Measurements from ENCODE around the gene MYL6B. TPM values are rescaled to one million over a fixed set of nuclear protein-coding genes. Genes with fewer than 3 reads are reported as not detected.

MYL6B gene
- polyA plus RNA-seq, 1 donor (not counting 4 experiments of a cell fraction or from before 2014, with no cell fraction given) = 44.9 TPM

DNA sequence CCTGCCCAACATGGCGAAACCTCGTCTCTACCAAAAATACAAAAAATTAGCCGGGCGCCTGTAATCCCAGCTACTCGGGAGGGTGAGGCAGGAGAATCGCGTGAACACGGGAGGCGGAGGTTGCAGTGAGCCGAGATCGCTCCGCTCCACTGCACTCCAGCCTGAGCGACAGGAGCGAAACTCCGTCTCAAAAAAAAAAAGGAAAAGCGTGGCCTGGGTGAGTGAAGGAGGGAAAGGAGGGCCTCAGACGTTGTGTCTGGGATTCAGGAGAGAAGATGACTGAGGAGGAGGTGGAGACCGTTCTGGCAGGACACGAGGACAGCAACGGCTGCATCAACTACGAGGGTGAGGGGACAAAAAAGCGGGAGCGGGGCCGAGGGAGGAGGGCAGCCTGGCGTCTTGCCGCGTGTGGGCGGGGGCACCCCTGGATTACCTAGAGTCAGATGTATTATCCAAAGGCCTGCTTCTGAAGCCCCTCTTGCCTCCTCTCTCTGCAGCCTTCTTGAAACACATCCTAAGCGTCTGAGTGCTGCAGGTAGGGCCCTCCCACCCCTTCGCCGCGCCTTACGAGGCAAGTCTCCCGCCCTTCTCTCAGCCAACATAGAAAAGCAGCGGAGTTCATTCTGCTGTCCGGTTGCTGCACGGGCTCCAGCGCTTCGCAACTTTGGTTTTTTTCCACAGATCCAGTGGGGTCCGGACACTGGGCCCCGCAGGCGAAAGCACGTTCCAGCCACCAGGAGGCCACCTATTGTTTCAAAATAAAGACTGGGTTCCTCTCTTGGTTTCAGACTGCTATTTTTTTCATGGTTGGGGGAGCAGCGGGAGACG is 5.0 kb downstream of the MYL6B start:
- H2AFZ ChIP-seq (ENCODE audit: control insufficient read depth, low read length) = peak overlapping the region; percentile 84

DNA sequence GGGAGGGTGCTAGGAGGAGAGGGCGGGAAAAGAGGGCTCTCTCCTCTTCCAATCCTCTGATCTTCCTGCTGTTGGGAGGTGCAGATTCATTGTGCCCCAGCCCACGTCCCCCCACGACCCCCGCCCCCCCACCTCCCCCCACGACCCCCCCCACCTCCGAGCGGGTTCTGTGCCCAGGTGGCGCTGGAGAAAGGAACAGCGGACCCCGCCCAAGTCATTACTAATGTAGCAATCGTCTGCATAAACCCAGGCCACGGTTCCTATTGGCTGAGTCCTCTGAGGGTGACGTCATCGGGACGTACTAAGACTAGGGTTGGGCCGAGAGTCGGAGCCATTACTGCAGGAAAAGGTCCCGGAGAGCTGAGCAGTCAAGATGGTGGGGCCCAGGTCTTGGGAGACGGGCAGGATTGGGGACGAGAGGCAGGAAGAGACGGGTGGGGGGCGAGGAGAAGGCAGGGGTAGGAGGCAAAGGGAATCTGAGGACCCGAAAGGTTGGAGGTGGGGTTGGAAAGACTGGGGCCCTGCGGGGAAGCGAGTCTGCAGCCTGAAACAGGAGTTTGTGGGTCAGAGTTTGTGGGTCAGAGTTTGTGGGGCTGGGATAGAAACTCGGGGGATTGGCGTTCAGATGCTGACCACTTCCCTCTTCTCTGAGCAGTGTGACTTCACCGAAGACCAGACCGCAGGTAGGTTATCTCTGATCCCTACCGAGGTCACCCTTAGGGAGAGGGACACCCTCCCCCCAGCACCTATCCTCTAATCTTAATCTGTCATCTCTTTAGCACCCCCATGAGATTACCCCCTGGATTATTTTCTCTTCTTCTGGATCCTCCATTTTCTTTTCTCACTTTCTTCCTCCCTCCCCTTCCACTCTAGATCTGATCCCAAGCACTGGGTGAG is 5.9 kb downstream of the MYL6B start, which contains the start of gene MYL6:
MYL6 (plus strand) TSS at position 331 of the 897 bp plus-strand sequence; CDS start at position 374, 43 bp downstream.
- FAIRE-seq (peak; percentile 71), DNase-seq (ENCODE audit: low read depth, low spot score) (peak; percentile 96)
- H4K20me1 ChIP-seq (ENCODE audit: control insufficient read depth, extremely low read depth, insufficient read depth, low read length) = peaks cover 18% of the 10 kb centered on the region
- no peaks in the 10 kb centered on the region for H3K9me1 ChIP-seq (ENCODE audit: control insufficient read depth, extremely low read depth, insufficient read depth, low read length)
- H3K9me3 ChIP-seq (ENCODE audit: control insufficient read depth, low read depth, low read length) = no peaks in the 10 kb centered on the region
- H3K4me3 ChIP-seq (ENCODE audit: control insufficient read depth in 2 of 3, extremely low read depth in 1 of 3, insufficient read depth in 2 of 3, low read depth in 1 of 3, low read length in 3 of 3) = peak within 1 kb of the TSS; percentile 84 to 98 (median 89)
- TF ChIP-seq, protein P1, sequence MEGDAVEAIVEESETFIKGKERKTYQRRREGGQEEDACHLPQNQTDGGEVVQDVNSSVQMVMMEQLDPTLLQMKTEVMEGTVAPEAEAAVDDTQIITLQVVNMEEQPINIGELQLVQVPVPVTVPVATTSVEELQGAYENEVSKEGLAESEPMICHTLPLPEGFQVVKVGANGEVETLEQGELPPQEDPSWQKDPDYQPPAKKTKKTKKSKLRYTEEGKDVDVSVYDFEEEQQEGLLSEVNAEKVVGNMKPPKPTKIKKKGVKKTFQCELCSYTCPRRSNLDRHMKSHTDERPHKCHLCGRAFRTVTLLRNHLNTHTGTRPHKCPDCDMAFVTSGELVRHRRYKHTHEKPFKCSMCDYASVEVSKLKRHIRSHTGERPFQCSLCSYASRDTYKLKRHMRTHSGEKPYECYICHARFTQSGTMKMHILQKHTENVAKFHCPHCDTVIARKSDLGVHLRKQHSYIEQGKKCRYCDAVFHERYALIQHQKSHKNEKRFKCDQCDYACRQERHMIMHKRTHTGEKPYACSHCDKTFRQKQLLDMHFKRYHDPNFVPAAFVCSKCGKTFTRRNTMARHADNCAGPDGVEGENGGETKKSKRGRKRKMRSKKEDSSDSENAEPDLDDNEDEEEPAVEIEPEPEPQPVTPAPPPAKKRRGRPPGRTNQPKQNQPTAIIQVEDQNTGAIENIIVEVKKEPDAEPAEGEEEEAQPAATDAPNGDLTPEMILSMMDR (optimal IDR thresholded peaks at IDR 0.05 in 1 of 3, IDR thresholded peaks at IDR 0.05 in 1 of 3, conservative IDR thresholded peaks at IDR 0.05 in 1 of 3; ENCODE audit: extremely low read depth in 1 of 3, insufficient read depth in 2 of 3, low read length in 3 of 3) = peak in 1 of 3 experiments; percentile 9
- TF ChIP-seq EZH2 (IDR thresholded peaks at IDR 0.05; ENCODE audit: low read length) = no peak
- no peaks in the 10 kb centered on the region for H3K27me3 ChIP-seq (ENCODE audit: control insufficient read depth, extremely low read depth, insufficient read depth, low read length)
- peak within 1 kb of the TSS; percentile 84 for H2AFZ ChIP-seq (ENCODE audit: control insufficient read depth, low read length)
- dilution Hi-C loops (cut with MboI; ENCODE audit: extremely low pct_ligation_motif_present, low sequenced_read_pairs) = no loop called here
- peaks cover 26% of the 10 kb centered on the region for H3K4me1 ChIP-seq (ENCODE audit: control insufficient read depth, extremely low read depth, insufficient read depth, low read length)
- H3K4me2 ChIP-seq (ENCODE audit: control insufficient read depth, extremely low read depth, insufficient read depth, low read depth, low read length) = peak within 1 kb of the TSS; percentile 95
- peak within 1 kb of the TSS; percentile 98 for H3K27ac ChIP-seq (ENCODE audit: control insufficient read depth, insufficient read depth, low read length)
- H3K9ac ChIP-seq (ENCODE audit: control insufficient read depth, extremely low read depth, insufficient read depth, low read length) = peak within 1 kb of the TSS; percentile 99
- peaks cover 28% of the 10 kb centered on the region for H3K79me2 ChIP-seq (ENCODE audit: control insufficient read depth, insufficient read depth, low read length)
- H3K36me3 ChIP-seq (ENCODE audit: control insufficient read depth in 2 of 2, extremely low read depth in 1 of 2, insufficient read depth in 2 of 2, low read length in 2 of 2) = peaks cover 35 to 38% of the 10 kb centered on the region in 2 experiments

More for the DNA sequence above, 5.0 kb downstream of the MYL6B start:
- H3K4me2 ChIP-seq (ENCODE audit: control insufficient read depth, extremely low read depth, insufficient read depth, low read depth, low read length) = peak overlapping the region; percentile 88
- FAIRE-seq (no peak), DNase-seq (ENCODE audit: low read depth, low spot score) (no peak)
- peaks cover 28% of the 10 kb centered on the region for H3K79me2 ChIP-seq (ENCODE audit: control insufficient read depth, insufficient read depth, low read length)
- H4K20me1 ChIP-seq (ENCODE audit: control insufficient read depth, extremely low read depth, insufficient read depth, low read length) = peaks cover 18% of the 10 kb centered on the region
- peak overlapping the region; percentile 65 for H3K27ac ChIP-seq (ENCODE audit: control insufficient read depth, insufficient read depth, low read length)
- peaks cover 33% of the 10 kb centered on the region for H3K4me1 ChIP-seq (ENCODE audit: control insufficient read depth, extremely low read depth, insufficient read depth, low read length)
- TF ChIP-seq EZH2 (IDR thresholded peaks at IDR 0.05; ENCODE audit: low read length) = no peak
- TF ChIP-seq, protein P1 (optimal IDR thresholded peaks at IDR 0.05 in 1 of 3, IDR thresholded peaks at IDR 0.05 in 1 of 3, conservative IDR thresholded peaks at IDR 0.05 in 1 of 3; ENCODE audit: extremely low read depth in 1 of 3, insufficient read depth in 2 of 3, low read length in 3 of 3) = peak; percentile 41 to 57 (median 47)
- peak overlapping the region; percentile 99 for H3K9ac ChIP-seq (ENCODE audit: control insufficient read depth, extremely low read depth, insufficient read depth, low read length)
- no peaks in the 10 kb centered on the region for H3K27me3 ChIP-seq (ENCODE audit: control insufficient read depth, extremely low read depth, insufficient read depth, low read length)
- dilution Hi-C loops (cut with MboI; ENCODE audit: extremely low pct_ligation_motif_present, low sequenced_read_pairs) = no loop called here
- peaks cover 33 to 35% of the 10 kb centered on the region in 2 experiments for H3K36me3 ChIP-seq (ENCODE audit: control insufficient read depth in 2 of 2, extremely low read depth in 1 of 2, insufficient read depth in 2 of 2, low read length in 2 of 2)
- H3K9me1 ChIP-seq (ENCODE audit: control insufficient read depth, extremely low read depth, insufficient read depth, low read length) = no peaks in the 10 kb centered on the region
- peak overlapping the region; percentile 61 to 84 (median 66) for H3K4me3 ChIP-seq (ENCODE audit: control insufficient read depth in 2 of 3, extremely low read depth in 1 of 3, insufficient read depth in 2 of 3, low read depth in 1 of 3, low read length in 3 of 3)
- no peaks in the 10 kb centered on the region for H3K9me3 ChIP-seq (ENCODE audit: control insufficient read depth, low read depth, low read length)

All from keratinocyte (primary cell).